Peyer's patch (tissue), 4 donors: Measurements from ENCODE around the gene ADM.

Source experiments
- POLR2A ChIP-seq, 2 donors: fragments of 450-650 bp; IDR thresholded peaks; one replicate each; pipeline ENCODE4 v1.5.1; 2017; ENCODE audit warnings: antibody characterized with exemption in 2 of 2, mild to moderate bottlenecking in 2 of 2, moderate library complexity in 2 of 2
- TF ChIP-seq, protein P1 (sequence below), 6 experiments: fragments of 450-650 bp in 4 of 6; fragments of 200-600 bp in 2 of 6; sonication (generic) in 1 of 6; IDR thresholded peaks; one replicate each; pipeline ENCODE4 v1.5.1; 2017 to 2019; ENCODE audit warnings: antibody characterized with exemption in 6 of 6, mild to moderate bottlenecking in 3 of 6, moderate library complexity in 1 of 6

DNA sequence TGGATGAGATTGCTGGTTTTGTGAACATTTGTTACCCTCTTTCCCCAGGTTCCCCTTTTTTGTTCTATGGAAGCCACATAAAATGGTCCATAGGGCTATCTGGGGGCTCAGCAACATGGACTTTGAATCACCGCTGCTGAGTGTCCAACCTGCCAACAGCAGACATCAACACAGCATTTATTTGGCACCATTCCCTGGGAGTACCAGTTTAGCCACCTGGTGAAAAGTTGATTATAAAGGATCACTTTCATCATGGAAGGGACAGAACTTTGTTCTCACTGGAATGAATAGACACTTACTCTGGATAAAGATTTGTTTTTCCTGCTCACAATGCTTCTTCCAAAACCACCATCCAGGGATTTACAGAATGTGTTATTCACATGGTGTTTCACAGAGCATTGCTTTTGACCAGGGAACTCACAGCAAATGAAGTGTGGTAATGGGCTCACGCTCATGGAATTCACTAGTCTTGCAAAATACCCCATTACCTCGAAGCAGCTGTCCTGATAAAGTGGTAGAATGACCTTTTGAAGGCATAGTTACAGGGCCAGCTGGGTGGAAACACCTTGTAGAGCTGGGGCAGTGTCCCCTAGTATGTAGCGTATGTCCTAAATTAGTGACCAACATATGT lies 43.9 kb downstream of the ADM start:
- TF ChIP-seq, protein P1, sequence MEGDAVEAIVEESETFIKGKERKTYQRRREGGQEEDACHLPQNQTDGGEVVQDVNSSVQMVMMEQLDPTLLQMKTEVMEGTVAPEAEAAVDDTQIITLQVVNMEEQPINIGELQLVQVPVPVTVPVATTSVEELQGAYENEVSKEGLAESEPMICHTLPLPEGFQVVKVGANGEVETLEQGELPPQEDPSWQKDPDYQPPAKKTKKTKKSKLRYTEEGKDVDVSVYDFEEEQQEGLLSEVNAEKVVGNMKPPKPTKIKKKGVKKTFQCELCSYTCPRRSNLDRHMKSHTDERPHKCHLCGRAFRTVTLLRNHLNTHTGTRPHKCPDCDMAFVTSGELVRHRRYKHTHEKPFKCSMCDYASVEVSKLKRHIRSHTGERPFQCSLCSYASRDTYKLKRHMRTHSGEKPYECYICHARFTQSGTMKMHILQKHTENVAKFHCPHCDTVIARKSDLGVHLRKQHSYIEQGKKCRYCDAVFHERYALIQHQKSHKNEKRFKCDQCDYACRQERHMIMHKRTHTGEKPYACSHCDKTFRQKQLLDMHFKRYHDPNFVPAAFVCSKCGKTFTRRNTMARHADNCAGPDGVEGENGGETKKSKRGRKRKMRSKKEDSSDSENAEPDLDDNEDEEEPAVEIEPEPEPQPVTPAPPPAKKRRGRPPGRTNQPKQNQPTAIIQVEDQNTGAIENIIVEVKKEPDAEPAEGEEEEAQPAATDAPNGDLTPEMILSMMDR (IDR thresholded peaks at IDR 0.05), result no peak
- no peak for TF ChIP-seq POLR2A (IDR thresholded peaks at IDR 0.05)
